Endodermal cell (in vitro differentiated cells): Measurements from ENCODE around the gene HNRNPUL1. TPM values are rescaled to one million over a fixed set of nuclear protein-coding genes. Genes with fewer than 3 reads are reported as not detected.
A peak's percentile ranks its signal among the peaks of the same experiment; 100 is the strongest.

Experiments used
- DNase-seq: peaks from one replicate; pipeline ENCODE4 v3.0.0-alpha.2; 2017
- H3K27ac ChIP-seq: 2 replicates; pipeline ENCODE4 v1.5.1; 2013; ENCODE audit warnings: mild to moderate bottlenecking, low read depth, low read length, moderate library complexity
- H3K27me3 ChIP-seq: 2 replicates; pipeline ENCODE4 v1.6.1; 2013; ENCODE audit warnings: mild to moderate bottlenecking, low read length, moderate library complexity; ENCODE audit not compliant: insufficient read depth, control insufficient read depth, poor library complexity, severe bottlenecking
- H3K36me3 ChIP-seq: 2 replicates; pipeline ENCODE4 v1.7.0; 2013; ENCODE audit warnings: mild to moderate bottlenecking, low read length, moderate library complexity; ENCODE audit not compliant: control insufficient read depth, insufficient read depth
- H3K4me1 ChIP-seq: one replicate; pipeline ENCODE4 v1.7.0; 2013; ENCODE audit warnings: low read length; ENCODE audit not compliant: control insufficient read depth, insufficient read depth
- H3K4me3 ChIP-seq: 2 replicates; pipeline ENCODE4 v1.5.1; 2013; ENCODE audit warnings: mild to moderate bottlenecking, low read length, moderate library complexity
- H3K9ac ChIP-seq: 2 replicates; pipeline ENCODE4 v1.6.1; 2013; ENCODE audit warnings: mild to moderate bottlenecking, low read length, moderate library complexity; ENCODE audit not compliant: poor library complexity, severe bottlenecking; ENCODE audit errors: extremely low read depth
- H3K9me3 ChIP-seq: 2 replicates; pipeline ENCODE4 v1.6.1; 2013; ENCODE audit warnings: mild to moderate bottlenecking, low read length, moderate library complexity; ENCODE audit not compliant: control insufficient read depth
- H3K27ac Mint-ChIP-seq: 2 replicates; pipeline ENCODE4 v1.8.0; 2020; ENCODE audit warnings: mixed read lengths
- H3K27me3 Mint-ChIP-seq: 2 replicates; pipeline ENCODE4 v1.8.0; 2021; ENCODE audit warnings: mild to moderate bottlenecking, mixed read lengths; ENCODE audit not compliant: insufficient read depth
- H3K36me3 Mint-ChIP-seq: 2 replicates; pipeline ENCODE4 v1.8.0; 2020; ENCODE audit warnings: low read depth, mixed read lengths
- H3K4me1 Mint-ChIP-seq: 2 replicates; pipeline ENCODE4 v1.8.0; 2020; ENCODE audit warnings: mixed read lengths
- H3K4me3 Mint-ChIP-seq: 2 replicates; pipeline ENCODE4 v1.8.0; 2020; ENCODE audit warnings: mild to moderate bottlenecking, moderate library complexity, mixed read lengths
- H3K9me3 Mint-ChIP-seq: 2 replicates; pipeline ENCODE4 v1.8.0; 2020; ENCODE audit warnings: mild to moderate bottlenecking, mixed read lengths
- CTCF ChIP-seq: fragments of 200-600 bp; sonication (generic); conservative IDR thresholded peaks from 2 replicates; pipeline ENCODE4 v1.5.0; 2021; ENCODE audit warnings: antibody characterized with exemption, mild to moderate bottlenecking
- WGBS, 2 experiments: methylation state at CpG; one replicate each; pipeline versions ENCODE4 v1.1.5 to v1.1.7; 2013; ENCODE audit warnings: missing lambda C conversion rate in 2 of 2, mixed read lengths in 1 of 2; ENCODE audit not compliant: insufficient coverage in 1 of 2, insufficient read length in 1 of 2; 5-methylcytosine and 5-hydroxymethylcytosine counted together
- total RNA-seq, 2 donors: library from RNA; stranded (reverse); fragmentation: NEBNext Ultra II Directional in 1 of 2; extraction: Animal tissue kit (Norgen Biotek cat#: 25700) in 1 of 2; gene quantifications; 2 replicates in 1 of 2; 3 replicates in 1 of 2; pipeline ENCODE4 v1.2.1, GENCODE V29; 2021

Gene HNRNPUL1
- total RNA-seq, 2 donors from 2014 or later = 211 to 225 TPM

- H3K36me3 Mint-ChIP-seq = peaks cover 88% of the 10 kb centered on the region
- no peak overlapping the region for H3K4me3 ChIP-seq
- H3K27ac Mint-ChIP-seq = no peak overlapping the region
- H3K9ac ChIP-seq = no peak overlapping the region
- no peaks in the 10 kb centered on the region for H3K27me3 Mint-ChIP-seq
- H3K4me1 Mint-ChIP-seq = peaks cover 6% of the 10 kb centered on the region
- H3K27me3 ChIP-seq = no peaks in the 10 kb centered on the region
- H3K9me3 Mint-ChIP-seq = no peaks in the 10 kb centered on the region
- no peak for TF ChIP-seq CTCF
- no peaks in the 10 kb centered on the region for H3K9me3 ChIP-seq
- no peak overlapping the region for H3K4me3 Mint-ChIP-seq
- peaks cover 93% of the 10 kb centered on the region for H3K36me3 ChIP-seq
- no peak for DNase-seq
- H3K27ac ChIP-seq = no peak overlapping the region
- 96 to 97% methylated on average over 3 to 10 of the region's 10 CpGs for WGBS, 2 experiments
- peaks cover 7% of the 10 kb centered on the region for H3K4me1 ChIP-seq
Measured at GRCh38 chr19:41294393-41294792, 30.2 kb downstream of the HNRNPUL1 start.

- Mint-ChIP-seq H3K36me3 (peaks cover 91% of the 10 kb centered on the region), H3K4me3 (no peak overlapping the region), H3K27me3 (no peaks in the 10 kb centered on the region), H3K9me3 (no peaks in the 10 kb centered on the region), H3K4me1 (peaks cover 6% of the 10 kb centered on the region), H3K27ac (peak overlapping the region; percentile 52)
- Histone ChIP-seq H3K9ac (no peak overlapping the region), H3K36me3 (peaks cover 93% of the 10 kb centered on the region), H3K27ac (no peak overlapping the region), H3K4me1 (peaks cover 7% of the 10 kb centered on the region), H3K27me3 (no peaks in the 10 kb centered on the region), H3K4me3 (no peak overlapping the region), H3K9me3 (no peaks in the 10 kb centered on the region)
- no peak for DNase-seq
- TF ChIP-seq CTCF = no peak
- WGBS, 2 experiments = 86 to 91% methylated on average over 6 of the region's 6 CpGs
Measured at GRCh38 chr19:41295499-41295898, 31.3 kb downstream of the HNRNPUL1 start.

GRCh38 chr19:41296433-41296871, 32.3 kb downstream of the HNRNPUL1 start:
- Histone ChIP-seq H3K36me3 (peaks cover 96% of the 10 kb centered on the region), H3K27ac (no peak overlapping the region), H3K4me1 (peaks cover 7% of the 10 kb centered on the region), H3K9me3 (no peaks in the 10 kb centered on the region), H3K27me3 (no peaks in the 10 kb centered on the region), H3K9ac (no peak overlapping the region), H3K4me3 (no peak overlapping the region)
- no peak for TF ChIP-seq CTCF
- Mint-ChIP-seq H3K36me3 (peaks cover 90% of the 10 kb centered on the region), H3K9me3 (no peaks in the 10 kb centered on the region), H3K27ac (peak overlapping the region; percentile 90), H3K4me1 (peaks cover 6% of the 10 kb centered on the region), H3K4me3 (no peak overlapping the region), H3K27me3 (no peaks in the 10 kb centered on the region)
- 100% methylated on average over 2 of the region's 2 CpGs; no CpG with 5 or more reads in 1 of the 2 experiments for WGBS, 2 experiments
- no peak for DNase-seq
